BLaER1 treated with 17β-estradiol and CSF1 and Interleukin-3, amounts not matched to agents 10 nM and 100 nM (cell line): ENCODE results near the gene RPRM.

ENCODE experiments used
- H3K27ac ChIP-seq, 11 experiments: shearing (Covaris generic); formaldehyde crosslinking; 2 replicates each; pipeline ENCODE4 v1.8.1; 2022
- H3K27me3 ChIP-seq, 11 experiments: shearing (Covaris generic); formaldehyde crosslinking; 2 replicates each; pipeline ENCODE4 v1.8.1; 2022
- H3K36me3 ChIP-seq, 11 experiments: shearing (Covaris generic); formaldehyde crosslinking; 2 replicates each; pipeline ENCODE4 v1.8.1; 2022
- H3K4me1 ChIP-seq, 10 experiments: shearing (Covaris generic); formaldehyde crosslinking; 2 replicates each; pipeline ENCODE4 v1.8.1; 2022
- H3K4me2 ChIP-seq, 11 experiments: shearing (Covaris generic); formaldehyde crosslinking; 2 replicates each; pipeline ENCODE4 v1.8.1; 2022
- H3K4me3 ChIP-seq, 10 experiments: shearing (Covaris generic); formaldehyde crosslinking; 2 replicates each; pipeline ENCODE4 v1.8.1; 2022
- H3K9ac ChIP-seq, 11 experiments: shearing (Covaris generic); formaldehyde crosslinking; 2 replicates each; pipeline ENCODE4 v1.8.1; 2022
- H3K9me3 ChIP-seq, 11 experiments: shearing (Covaris generic); formaldehyde crosslinking; replicated peaks in 1 of 11; 2 replicates each; pipeline ENCODE4 v1.8.1; 2022
- H4K20me1 ChIP-seq, 11 experiments: shearing (Covaris generic); formaldehyde crosslinking; 2 replicates each; pipeline ENCODE4 v1.8.1; 2022
- Cebpa-rat ChIP-seq, 11 experiments: shearing (Covaris generic); IDR thresholded peaks; 2 replicates each; pipeline ENCODE4 v1.8.1; 2022

RPRM gene

DNA sequence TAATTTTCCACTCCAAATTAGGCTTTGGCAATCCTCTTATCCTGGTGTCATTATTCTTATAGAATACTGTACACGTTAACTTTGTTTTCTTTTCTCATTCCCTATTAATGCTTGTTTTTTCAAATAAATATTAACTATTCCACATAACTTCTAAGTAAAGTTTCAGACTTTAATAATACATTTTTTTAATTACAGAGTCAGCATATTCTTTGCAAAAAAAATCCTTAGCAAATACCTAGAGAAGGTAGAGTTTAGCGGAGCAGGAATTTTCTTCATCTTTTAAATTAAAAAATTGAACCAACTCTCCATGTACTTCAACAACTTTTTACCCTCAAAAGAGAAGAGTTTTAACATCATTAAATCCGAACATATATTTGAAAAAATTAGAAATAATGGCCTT is 45.2 kb downstream of the RPRM start:
- H3K27me3 ChIP-seq, result no peaks in the 10 kb centered on the region
- H3K9ac ChIP-seq, result no peak overlapping the region
- no peak overlapping the region for H3K4me2 ChIP-seq
- no peaks in the 10 kb centered on the region for H3K9me3 ChIP-seq
- no peaks in the 10 kb centered on the region for H4K20me1 ChIP-seq
- H3K4me3 ChIP-seq, result no peak overlapping the region
- no peak for TF ChIP-seq Cebpa-rat (IDR thresholded peaks at IDR 0.05)
- H3K36me3 ChIP-seq, result no peaks in the 10 kb centered on the region
- H3K27ac ChIP-seq, result no peak overlapping the region
- no peaks in the 10 kb centered on the region for H3K4me1 ChIP-seq

DNA sequence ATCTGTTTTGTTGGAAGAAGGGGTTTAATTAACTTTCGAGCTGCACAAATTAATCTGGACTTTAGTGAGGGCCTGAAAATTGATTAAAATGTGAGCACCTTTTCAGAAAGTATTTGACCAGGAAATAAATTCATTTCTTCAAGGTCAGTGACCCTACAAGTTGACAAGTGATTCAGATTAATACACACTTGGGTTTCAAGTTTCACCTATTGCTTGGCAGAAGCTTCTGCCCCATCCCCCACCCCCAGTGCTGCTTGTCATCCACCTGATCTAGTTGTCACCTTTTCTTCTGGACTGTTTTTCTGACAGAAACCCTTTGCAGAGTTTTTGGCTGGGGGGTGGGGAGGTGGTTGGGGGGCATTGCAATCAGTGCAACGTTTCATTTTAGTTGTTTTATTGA is 46.2 kb downstream of the RPRM start:
- no peak overlapping the region for H3K4me2 ChIP-seq
- no peak overlapping the region for H3K4me3 ChIP-seq
- no peaks in the 10 kb centered on the region for H3K36me3 ChIP-seq
- no peaks in the 10 kb centered on the region for H4K20me1 ChIP-seq
- H3K4me1 ChIP-seq, result no peaks in the 10 kb centered on the region
- H3K9me3 ChIP-seq, result no peaks in the 10 kb centered on the region
- no peaks in the 10 kb centered on the region for H3K27me3 ChIP-seq
- no peak overlapping the region for H3K9ac ChIP-seq
- TF ChIP-seq Cebpa-rat (IDR thresholded peaks at IDR 0.05), result no peak
- no peak overlapping the region for H3K27ac ChIP-seq

DNA sequence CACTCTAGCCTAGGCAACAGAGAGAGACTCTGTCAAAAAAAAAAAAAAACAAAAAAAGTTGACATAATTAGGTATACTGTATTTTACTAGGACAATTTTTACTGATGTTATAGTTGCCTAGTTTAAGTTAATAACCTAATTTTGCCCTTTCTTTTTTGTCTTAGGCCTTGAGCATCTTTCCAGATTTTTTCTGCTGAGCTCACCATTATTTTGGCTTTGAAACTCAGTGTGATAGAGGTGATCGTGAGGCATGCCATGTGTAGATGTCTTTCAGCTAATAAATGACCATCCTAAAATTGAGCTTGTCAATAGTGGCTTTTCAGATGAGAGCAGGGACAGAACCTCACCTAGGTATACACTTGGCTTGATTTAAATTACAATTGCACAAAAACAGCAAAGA is 47.4 kb downstream of the RPRM start:
- H3K4me3 ChIP-seq, result no peak overlapping the region
- no peak overlapping the region for H3K9ac ChIP-seq
- no peaks in the 10 kb centered on the region for H4K20me1 ChIP-seq
- H3K27ac ChIP-seq, result no peak overlapping the region
- H3K4me2 ChIP-seq, result no peak overlapping the region
- no peaks in the 10 kb centered on the region for H3K27me3 ChIP-seq
- no peaks in the 10 kb centered on the region for H3K9me3 ChIP-seq
- H3K36me3 ChIP-seq, result no peaks in the 10 kb centered on the region
- TF ChIP-seq Cebpa-rat (IDR thresholded peaks at IDR 0.05), result no peak
- no peaks in the 10 kb centered on the region for H3K4me1 ChIP-seq
